ENCODE measurements around the gene SST.

DNA sequence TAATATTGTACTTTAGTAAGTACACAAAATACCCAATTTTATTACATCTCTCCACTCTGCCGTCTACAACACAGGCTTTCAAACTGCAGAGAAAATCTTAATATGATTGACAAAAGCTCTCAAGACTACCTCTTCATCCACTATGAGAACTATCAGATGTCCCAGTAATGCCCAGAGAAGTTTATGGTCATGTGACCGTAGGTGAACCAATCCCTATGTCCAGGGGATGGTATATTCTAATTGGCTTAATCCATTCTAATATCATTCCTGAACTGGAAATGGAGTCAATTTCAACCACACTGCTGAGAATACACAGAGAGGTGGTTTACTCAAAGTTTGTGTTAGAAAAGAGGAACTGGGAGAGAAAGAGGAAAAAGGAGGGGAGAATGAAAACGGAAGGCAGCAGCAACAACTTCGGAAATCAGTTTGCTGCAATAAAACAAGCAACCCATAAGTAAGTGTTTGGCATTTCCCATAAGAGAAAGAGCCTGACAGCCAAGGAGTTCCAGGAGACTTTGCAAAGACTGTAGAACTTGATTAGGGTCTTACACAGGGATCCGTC is 7.3 kb downstream of the SST start:
- TF ChIP-seq, protein P1, sequence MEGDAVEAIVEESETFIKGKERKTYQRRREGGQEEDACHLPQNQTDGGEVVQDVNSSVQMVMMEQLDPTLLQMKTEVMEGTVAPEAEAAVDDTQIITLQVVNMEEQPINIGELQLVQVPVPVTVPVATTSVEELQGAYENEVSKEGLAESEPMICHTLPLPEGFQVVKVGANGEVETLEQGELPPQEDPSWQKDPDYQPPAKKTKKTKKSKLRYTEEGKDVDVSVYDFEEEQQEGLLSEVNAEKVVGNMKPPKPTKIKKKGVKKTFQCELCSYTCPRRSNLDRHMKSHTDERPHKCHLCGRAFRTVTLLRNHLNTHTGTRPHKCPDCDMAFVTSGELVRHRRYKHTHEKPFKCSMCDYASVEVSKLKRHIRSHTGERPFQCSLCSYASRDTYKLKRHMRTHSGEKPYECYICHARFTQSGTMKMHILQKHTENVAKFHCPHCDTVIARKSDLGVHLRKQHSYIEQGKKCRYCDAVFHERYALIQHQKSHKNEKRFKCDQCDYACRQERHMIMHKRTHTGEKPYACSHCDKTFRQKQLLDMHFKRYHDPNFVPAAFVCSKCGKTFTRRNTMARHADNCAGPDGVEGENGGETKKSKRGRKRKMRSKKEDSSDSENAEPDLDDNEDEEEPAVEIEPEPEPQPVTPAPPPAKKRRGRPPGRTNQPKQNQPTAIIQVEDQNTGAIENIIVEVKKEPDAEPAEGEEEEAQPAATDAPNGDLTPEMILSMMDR (conservative IDR thresholded peaks at IDR 0.05) = no peak
- TF ChIP-seq ZFX (IDR thresholded peaks at IDR 0.05) = no peak
